Loucy (cell line): Measurements from ENCODE around the gene TM6SF1.
A peak's percentile ranks its signal among the peaks of the same experiment; 100 is the strongest.
"Not testable (repeated sequence)": the region's sequence is repeated elsewhere in the genome, so short reads cannot be mapped to it uniquely, and the experiment has no call there.

Experiments used
- H2AFZ ChIP-seq: fragments of 200-600 bp; sonication (generic); 2 replicates; pipeline ENCODE4 v1.6.0; 2016; ENCODE audit warnings: antibody characterized with exemption, mild to moderate bottlenecking, low read length, moderate library complexity
- H3F3A ChIP-seq: fragments of 200-600 bp; 2 replicates; pipeline ENCODE4 v1.6.0; 2016; ENCODE audit warnings: antibody characterized with exemption, low read depth, mild to moderate bottlenecking
- H3K27me3 ChIP-seq: fragments of 200-600 bp; sonication (generic); 2 replicates; pipeline ENCODE4 v1.6.1; 2014; ENCODE audit warnings: low read length, mild to moderate bottlenecking; ENCODE audit not compliant: insufficient read depth, poor library complexity, severe bottlenecking
- H3K36me3 ChIP-seq: fragments of 200-600 bp; sonication (generic); 2 replicates; pipeline ENCODE4 v1.6.1; 2016; ENCODE audit warnings: low read length; ENCODE audit not compliant: insufficient read depth
- H3K4me1 ChIP-seq: fragments of 200-600 bp; sonication (generic); 2 replicates; pipeline ENCODE4 v1.5.1; 2014; ENCODE audit warnings: low read length, mild to moderate bottlenecking; ENCODE audit not compliant: insufficient read depth, poor library complexity, severe bottlenecking
- H3K4me2 ChIP-seq: fragments of 200-600 bp; sonication (generic); 2 replicates; pipeline ENCODE4 v1.6.0; 2014; ENCODE audit warnings: antibody characterized with exemption, low read length, low read depth, mild to moderate bottlenecking; ENCODE audit not compliant: poor library complexity, severe bottlenecking
- H3K4me3 ChIP-seq: fragments of 200-600 bp; sonication (generic); 2 replicates; pipeline ENCODE4 v1.5.1; 2014; ENCODE audit warnings: low read length, mild to moderate bottlenecking, mixed read lengths; ENCODE audit not compliant: poor library complexity, severe bottlenecking
- H3K79me2 ChIP-seq: fragments of 200-600 bp; sonication (generic); 2 replicates; pipeline ENCODE4 v1.6.1; 2014; ENCODE audit warnings: low read length; ENCODE audit not compliant: insufficient read depth
- H3K9ac ChIP-seq: fragments of 200-600 bp; sonication (generic); 2 replicates; pipeline ENCODE4 v1.6.0; 2014; ENCODE audit warnings: mild to moderate bottlenecking, low read depth, low read length, moderate library complexity; ENCODE audit not compliant: poor library complexity, severe bottlenecking
- H3K9me2 ChIP-seq: fragments of 200-600 bp; sonication (generic); replicated peaks from 2 replicates; pipeline ENCODE4 v1.6.1; 2016; ENCODE audit warnings: low read depth, low read length, mixed read lengths
- H3K9me3 ChIP-seq: fragments of 200-600 bp; sonication (generic); 2 replicates; pipeline ENCODE4 v1.6.1; 2014; ENCODE audit warnings: mild to moderate bottlenecking, antibody characterized with exemption, low read length, low read depth; ENCODE audit not compliant: insufficient read depth
- H4K20me1 ChIP-seq: fragments of 200-600 bp; sonication (generic); 2 replicates; pipeline ENCODE4 v1.6.0; 2014; ENCODE audit warnings: antibody characterized with exemption, low read length, mild to moderate bottlenecking; ENCODE audit not compliant: insufficient read depth, poor library complexity, severe bottlenecking
- EZH2phosphoT487 ChIP-seq: fragments of 200-600 bp; IDR thresholded peaks from 2 replicates; pipeline ENCODE4 v1.6.1; 2018; ENCODE audit warnings: antibody characterized with exemption, mild to moderate bottlenecking, moderate library complexity, borderline replicate concordance
- TF ChIP-seq, protein P1 (sequence below): fragments of 200-600 bp; sonication (generic); conservative IDR thresholded peaks from 2 replicates; pipeline ENCODE4 v1.5.1; 2014; ENCODE audit warnings: mild to moderate bottlenecking, antibody characterized with exemption, low read length

Gene TM6SF1

DNA sequence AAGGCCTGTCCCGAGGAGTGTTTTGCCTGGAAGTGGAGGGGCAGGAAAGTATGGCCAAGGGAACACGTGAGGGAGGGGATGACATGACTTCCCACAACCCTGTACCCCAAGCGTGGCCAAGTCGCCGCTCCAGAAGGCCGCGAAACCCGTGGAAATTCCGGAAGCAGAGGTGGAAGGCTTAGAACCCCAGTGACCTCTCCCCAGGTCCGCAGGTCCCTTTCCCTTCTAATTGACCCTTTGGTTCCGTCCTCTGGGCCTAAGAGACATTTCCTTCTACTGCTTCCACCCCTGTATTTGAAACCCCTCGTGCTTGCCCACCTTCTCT is 39.8 kb upstream of the TM6SF1 start:
- no peaks in the 10 kb centered on the region for H3K27me3 ChIP-seq
- no peaks in the 10 kb centered on the region for H3K9me2 ChIP-seq
- H3K36me3 ChIP-seq, result no peaks in the 10 kb centered on the region
- H3K4me2 ChIP-seq, result peak overlapping the region; percentile 88
- H3K4me1 ChIP-seq, result peaks cover 27% of the 10 kb centered on the region
- H3K79me2 ChIP-seq, result peaks cover 44% of the 10 kb centered on the region
- H3K9ac ChIP-seq, result peak overlapping the region; percentile 87
- H3F3A ChIP-seq, result peaks cover 11% of the 10 kb centered on the region; the same call in 1 of the 2 replicates
- H2AFZ ChIP-seq, result peak overlapping the region; percentile 84
- peaks cover 38% of the 10 kb centered on the region for H4K20me1 ChIP-seq
- TF ChIP-seq, protein P1, sequence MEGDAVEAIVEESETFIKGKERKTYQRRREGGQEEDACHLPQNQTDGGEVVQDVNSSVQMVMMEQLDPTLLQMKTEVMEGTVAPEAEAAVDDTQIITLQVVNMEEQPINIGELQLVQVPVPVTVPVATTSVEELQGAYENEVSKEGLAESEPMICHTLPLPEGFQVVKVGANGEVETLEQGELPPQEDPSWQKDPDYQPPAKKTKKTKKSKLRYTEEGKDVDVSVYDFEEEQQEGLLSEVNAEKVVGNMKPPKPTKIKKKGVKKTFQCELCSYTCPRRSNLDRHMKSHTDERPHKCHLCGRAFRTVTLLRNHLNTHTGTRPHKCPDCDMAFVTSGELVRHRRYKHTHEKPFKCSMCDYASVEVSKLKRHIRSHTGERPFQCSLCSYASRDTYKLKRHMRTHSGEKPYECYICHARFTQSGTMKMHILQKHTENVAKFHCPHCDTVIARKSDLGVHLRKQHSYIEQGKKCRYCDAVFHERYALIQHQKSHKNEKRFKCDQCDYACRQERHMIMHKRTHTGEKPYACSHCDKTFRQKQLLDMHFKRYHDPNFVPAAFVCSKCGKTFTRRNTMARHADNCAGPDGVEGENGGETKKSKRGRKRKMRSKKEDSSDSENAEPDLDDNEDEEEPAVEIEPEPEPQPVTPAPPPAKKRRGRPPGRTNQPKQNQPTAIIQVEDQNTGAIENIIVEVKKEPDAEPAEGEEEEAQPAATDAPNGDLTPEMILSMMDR, result no peak
- TF ChIP-seq EZH2phosphoT487, result no peak
- H3K9me3 ChIP-seq, result no peaks in the 10 kb centered on the region
- peak overlapping the region; percentile 90 for H3K4me3 ChIP-seq

DNA sequence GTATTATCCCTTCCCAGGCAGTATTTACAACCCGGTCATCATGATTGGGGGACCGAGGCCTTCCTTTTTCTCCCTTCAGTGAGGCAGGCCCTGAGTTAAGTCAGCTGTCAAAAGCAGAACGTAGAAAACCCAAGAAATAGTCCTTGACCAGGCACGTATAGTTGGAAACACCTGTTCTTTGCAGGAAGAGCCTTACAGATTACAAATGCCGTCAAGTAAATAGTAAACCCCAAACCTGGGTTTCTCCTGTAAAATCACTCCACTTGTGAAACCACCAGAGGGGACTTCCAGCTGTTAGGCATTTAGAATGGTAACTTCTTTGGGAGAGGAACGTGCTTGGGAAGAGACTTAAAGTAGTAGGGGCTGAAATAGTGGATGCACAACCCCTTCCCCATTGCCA is 39.4 kb upstream of the TM6SF1 start:
- peaks cover 34% of the 10 kb centered on the region for H4K20me1 ChIP-seq
- H3K4me2 ChIP-seq, result no peak overlapping the region
- H3K9ac ChIP-seq, result peak overlapping the region; percentile 87
- no peak for TF ChIP-seq EZH2phosphoT487
- no peaks in the 10 kb centered on the region for H3K36me3 ChIP-seq
- H3K4me1 ChIP-seq, result peaks cover 23% of the 10 kb centered on the region
- peak overlapping the region; percentile 84; the same call in 1 of the 2 replicates for H2AFZ ChIP-seq
- H3K9me3 ChIP-seq, result no peaks in the 10 kb centered on the region
- no peaks in the 10 kb centered on the region for H3K9me2 ChIP-seq
- H3K4me3 ChIP-seq, result no peak overlapping the region
- H3F3A ChIP-seq, result peaks cover 11% of the 10 kb centered on the region; the same call in 1 of the 2 replicates
- H3K27me3 ChIP-seq, result no peaks in the 10 kb centered on the region
- peaks cover 39% of the 10 kb centered on the region for H3K79me2 ChIP-seq

DNA sequence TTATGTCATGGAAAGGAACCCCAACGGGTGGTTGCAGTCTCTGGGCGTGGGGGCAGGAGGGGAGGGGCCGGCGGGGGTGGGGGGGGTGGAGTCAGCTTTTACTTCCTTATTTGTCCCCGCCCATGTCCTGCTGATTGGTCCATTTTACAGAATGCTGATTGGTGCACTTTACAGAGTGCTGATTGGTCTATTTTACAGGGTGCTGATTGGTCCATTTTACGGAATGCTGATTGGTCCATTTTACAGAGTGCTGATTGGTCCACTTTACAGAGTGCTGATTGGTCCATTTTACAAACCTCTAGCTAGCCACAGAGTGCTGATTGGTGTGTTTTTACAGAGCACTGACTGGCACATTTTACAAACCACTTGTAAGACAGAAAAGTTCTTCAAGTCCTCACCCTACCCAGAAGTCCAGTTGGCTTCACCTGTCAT is 38.2 kb upstream of the TM6SF1 start:
- not testable (repeated sequence) for H3K9me2 ChIP-seq, H3K4me3 ChIP-seq, H3K9me3 ChIP-seq, H3K9ac ChIP-seq, H3K4me2 ChIP-seq, H3K27me3 ChIP-seq, H2AFZ ChIP-seq, H3K36me3 ChIP-seq
- Histone ChIP-seq H3F3A (peaks cover 11% of the 10 kb centered on the region; the same call in 1 of the 2 replicates), H4K20me1 (peaks cover 22% of the 10 kb centered on the region), H3K4me1 (peaks cover 12% of the 10 kb centered on the region), H3K79me2 (peaks cover 27% of the 10 kb centered on the region)

DNA sequence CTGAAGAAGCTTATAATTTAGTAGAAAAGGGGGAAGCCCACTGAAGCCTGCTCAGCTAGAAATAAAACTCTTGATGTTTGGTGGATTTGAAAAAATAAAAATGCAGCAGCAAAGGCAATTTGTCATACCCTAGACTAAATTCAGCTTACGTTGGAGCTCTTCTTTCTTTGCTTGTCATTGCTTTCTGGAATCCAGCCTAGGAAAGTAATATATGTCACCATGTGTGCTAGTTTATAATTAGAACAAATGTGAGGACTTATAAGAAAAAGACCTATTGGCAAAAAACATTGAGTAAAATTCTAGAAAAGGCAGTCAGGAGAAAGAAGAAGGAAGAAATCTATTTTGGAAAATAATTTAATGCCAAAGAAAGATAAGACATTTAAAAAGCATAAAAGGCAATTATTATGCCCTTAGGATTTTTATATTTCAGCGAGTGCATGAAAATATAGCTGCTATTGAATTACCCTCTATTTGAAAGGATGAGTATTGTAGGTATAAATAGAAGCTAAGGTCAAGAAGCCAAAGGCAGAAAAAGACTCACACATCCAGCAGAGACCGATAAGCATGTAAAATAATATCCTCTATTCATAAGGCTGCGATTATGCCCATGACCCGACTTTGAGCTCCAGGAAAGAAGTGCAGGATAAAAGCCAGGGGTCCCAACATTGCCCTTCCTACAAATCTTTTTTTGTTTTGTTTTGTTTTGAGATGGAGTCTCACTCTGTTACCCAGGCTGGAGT is 29.8 kb upstream of the TM6SF1 start:
- no peak for TF ChIP-seq EZH2phosphoT487
- TF ChIP-seq, protein P1, result no peak
- no peaks in the 10 kb centered on the region for H3K9me2 ChIP-seq
- no peaks in the 10 kb centered on the region for H3K4me1 ChIP-seq
- H2AFZ ChIP-seq, result no peak overlapping the region
- peaks cover 7% of the 10 kb centered on the region for H3K27me3 ChIP-seq
- no peaks in the 10 kb centered on the region for H3K36me3 ChIP-seq
- H3K9ac ChIP-seq, result no peak overlapping the region
- H3K9me3 ChIP-seq, result no peaks in the 10 kb centered on the region; the same call in 1 of the 2 replicates
- H3K4me2 ChIP-seq, result no peak overlapping the region
- H3K4me3 ChIP-seq, result no peak overlapping the region
- H3F3A ChIP-seq, result no peaks in the 10 kb centered on the region
- H4K20me1 ChIP-seq, result no peaks in the 10 kb centered on the region
- H3K79me2 ChIP-seq, result no peaks in the 10 kb centered on the region
